HUES6 (cell line): ENCODE measurements around the gene CCDC178.
"Not testable (repeated sequence)": the region's sequence is repeated elsewhere in the genome, so short reads cannot be mapped to it uniquely, and the experiment has no call there.

Experiments used
- H3K27ac ChIP-seq: 2 replicates; pipeline ENCODE4 v1.7.0; 2013; ENCODE audit warnings: low read depth, mild to moderate bottlenecking, low read length, inconsistent platforms
- H3K27me3 ChIP-seq: 2 replicates; pipeline ENCODE4 v1.6.1; 2013; ENCODE audit warnings: low read length; ENCODE audit not compliant: control insufficient read depth, insufficient read depth
- H3K36me3 ChIP-seq: 2 replicates; pipeline ENCODE4 v1.6.1; 2013; ENCODE audit warnings: low read length; ENCODE audit not compliant: control insufficient read depth, insufficient read depth
- H3K4me1 ChIP-seq: 2 replicates; pipeline ENCODE4 v1.6.1; 2013; ENCODE audit warnings: low read length; ENCODE audit not compliant: control insufficient read depth, insufficient read depth
- H3K4me3 ChIP-seq: 2 replicates; pipeline ENCODE4 v1.5.1; 2013; ENCODE audit warnings: low read depth, low read length
- H3K9ac ChIP-seq: one replicate; pipeline ENCODE4 v1.6.1; 2013; ENCODE audit warnings: mild to moderate bottlenecking, low read length
- H3K9me3 ChIP-seq: 2 replicates; pipeline ENCODE4 v1.6.1; 2013; ENCODE audit warnings: low read depth, low read length; ENCODE audit not compliant: control insufficient read depth, insufficient read depth

CCDC178 gene

DNA sequence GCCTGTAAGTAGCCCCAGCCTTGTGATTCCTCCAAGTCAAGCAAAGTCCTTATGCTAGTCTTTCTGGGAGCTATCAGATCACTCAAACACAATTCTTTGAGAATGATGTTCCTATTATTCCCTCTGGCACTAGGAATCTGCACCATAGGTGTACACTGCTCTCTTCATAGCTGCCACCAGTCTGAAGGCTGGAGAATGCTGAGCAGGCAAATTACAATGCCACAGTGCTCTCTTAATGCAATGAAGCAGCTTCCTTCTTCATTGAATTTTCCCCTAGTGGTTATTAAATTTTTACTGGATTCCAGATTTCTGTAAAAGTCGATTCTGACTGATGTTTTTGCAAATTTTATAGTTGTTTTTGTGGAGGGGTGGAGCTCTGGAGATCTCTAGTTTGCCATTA is 84.8 kb downstream of the CCDC178 start:
- Histone ChIP-seq H3K4me3 (no peak overlapping the region), H3K9me3 (no peaks in the 10 kb centered on the region), H3K27me3 (no peaks in the 10 kb centered on the region), H3K27ac (no peak overlapping the region), H3K4me1 (peaks cover 14% of the 10 kb centered on the region), H3K36me3 (no peaks in the 10 kb centered on the region), H3K9ac (no peak overlapping the region)

- no peak overlapping the region for H3K27ac ChIP-seq
- no peaks in the 10 kb centered on the region for H3K36me3 ChIP-seq
- H3K4me1 ChIP-seq = peaks cover 14% of the 10 kb centered on the region
- H3K4me3 ChIP-seq = no peak overlapping the region
- no peaks in the 10 kb centered on the region for H3K9me3 ChIP-seq
- H3K9ac ChIP-seq = no peak overlapping the region
- H3K27me3 ChIP-seq = no peaks in the 10 kb centered on the region
Observed at GRCh38 chr18:33355263-33355662, 85.3 kb downstream of the CCDC178 start.

DNA sequence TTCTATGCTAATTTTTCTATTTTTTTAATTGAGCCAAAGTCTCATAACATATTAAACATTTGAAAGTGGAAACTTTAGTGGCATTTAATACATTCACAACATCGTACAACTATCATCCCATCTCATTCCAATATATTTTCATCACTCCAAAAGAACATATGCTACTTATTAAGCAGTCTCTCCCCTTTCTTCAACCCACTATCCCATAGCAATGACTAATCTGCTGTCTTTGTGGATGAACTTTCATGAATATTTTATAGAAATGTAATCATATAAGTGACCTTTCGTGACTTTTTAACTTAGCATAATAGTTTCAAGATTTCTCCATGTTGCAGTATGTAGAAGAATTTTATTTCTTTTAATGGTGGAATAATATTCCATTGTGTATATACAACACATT is 90.3 kb downstream of the CCDC178 start:
- no peak overlapping the region for H3K27ac ChIP-seq
- H3K27me3 ChIP-seq = no peaks in the 10 kb centered on the region
- H3K9me3 ChIP-seq = no peaks in the 10 kb centered on the region
- H3K4me1 ChIP-seq = peaks cover under 1% of the 10 kb centered on the region; the same call in 1 of the 2 replicates
- H3K36me3 ChIP-seq = no peaks in the 10 kb centered on the region
- H3K9ac ChIP-seq = no peak overlapping the region
- H3K4me3 ChIP-seq = no peak overlapping the region

- H3K36me3 ChIP-seq, H3K9ac ChIP-seq, H3K4me3 ChIP-seq, H3K4me1 ChIP-seq, H3K27me3 ChIP-seq, H3K27ac ChIP-seq: not testable (repeated sequence)
- peaks cover 32% of the 10 kb centered on the region for H3K9me3 ChIP-seq
Observed at GRCh38 chr18:33339733-33340132, 100.8 kb downstream of the CCDC178 start.

DNA sequence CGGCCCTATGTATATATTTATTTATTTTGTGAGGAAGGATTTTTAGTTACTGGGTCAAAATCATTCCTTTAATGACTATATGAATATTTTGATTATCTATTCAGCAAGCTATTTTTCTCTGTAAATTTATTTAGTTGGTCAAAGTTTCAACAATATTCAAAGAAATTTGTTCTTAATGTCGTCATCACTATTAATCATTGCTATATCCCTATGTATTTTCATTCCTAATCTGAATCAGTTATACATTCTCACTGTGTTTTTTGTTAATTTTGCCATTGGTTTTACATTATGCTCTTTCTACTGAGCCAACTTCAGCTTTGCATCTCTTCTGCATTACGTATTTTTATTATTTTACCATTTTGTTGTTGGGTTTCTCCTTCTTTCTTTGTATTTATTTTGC is 105.7 kb downstream of the CCDC178 start:
- Histone ChIP-seq H3K36me3 (no peaks in the 10 kb centered on the region), H3K4me1 (no peaks in the 10 kb centered on the region), H3K27ac (no peak overlapping the region), H3K27me3 (no peaks in the 10 kb centered on the region), H3K4me3 (no peak overlapping the region), H3K9me3 (peaks cover 10% of the 10 kb centered on the region), H3K9ac (no peak overlapping the region)

GRCh38 chr18:33330711-33331110 is 109.8 kb downstream of the CCDC178 start:
- Histone ChIP-seq H3K27me3 (no peaks in the 10 kb centered on the region), H3K9me3 (no peaks in the 10 kb centered on the region), H3K9ac (no peak overlapping the region), H3K4me1 (no peaks in the 10 kb centered on the region), H3K36me3 (no peaks in the 10 kb centered on the region), H3K27ac (no peak overlapping the region), H3K4me3 (no peak overlapping the region)

GRCh38 chr18:33326975-33327374 is 113.5 kb downstream of the CCDC178 start:
- H3K27ac ChIP-seq = no peak overlapping the region

DNA sequence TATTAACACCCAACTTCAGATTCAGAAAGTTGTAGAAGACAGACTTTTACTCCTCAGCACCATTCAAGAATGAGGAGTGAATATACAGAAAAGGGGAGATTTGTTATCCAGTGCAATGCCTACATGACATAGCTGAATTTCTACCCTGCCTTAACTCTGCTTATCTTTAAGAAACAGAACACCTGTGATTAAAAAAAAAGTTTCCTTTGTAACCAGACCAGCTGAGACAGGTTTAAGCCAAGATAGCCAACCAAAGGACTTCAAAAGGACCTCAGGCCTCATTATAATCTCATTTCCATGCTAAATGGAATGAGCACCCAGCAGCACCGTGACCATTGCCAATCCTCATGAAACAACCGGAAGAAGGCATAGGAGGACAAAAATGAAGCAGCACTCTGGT is 122.9 kb downstream of the CCDC178 start:
- H3K9me3 ChIP-seq = no peaks in the 10 kb centered on the region
- H3K36me3 ChIP-seq = no peaks in the 10 kb centered on the region
- H3K27me3 ChIP-seq = no peaks in the 10 kb centered on the region
- no peak overlapping the region for H3K9ac ChIP-seq
- no peak overlapping the region for H3K27ac ChIP-seq
- no peaks in the 10 kb centered on the region for H3K4me1 ChIP-seq
- H3K4me3 ChIP-seq = no peak overlapping the region

More at GRCh38 chr18:33326975-33327374, 113.5 kb downstream of the CCDC178 start:
- Histone ChIP-seq H3K4me1 (no peaks in the 10 kb centered on the region), H3K36me3 (no peaks in the 10 kb centered on the region), H3K9ac (no peak overlapping the region), H3K4me3 (no peak overlapping the region), H3K27me3 (no peaks in the 10 kb centered on the region), H3K9me3 (no peaks in the 10 kb centered on the region)

GRCh38 chr18:33316146-33316587 is 124.4 kb downstream of the CCDC178 start:
- no peaks in the 10 kb centered on the region for H3K36me3 ChIP-seq
- H3K27me3 ChIP-seq = no peaks in the 10 kb centered on the region

GRCh38 chr18:33307520-33307919 is 133.0 kb downstream of the CCDC178 start:
- Histone ChIP-seq H3K4me1 (no peaks in the 10 kb centered on the region), H3K27ac (no peak overlapping the region), H3K36me3 (no peaks in the 10 kb centered on the region), H3K9ac (no peak overlapping the region), H3K9me3 (peaks cover 11% of the 10 kb centered on the region), H3K4me3 (no peak overlapping the region), H3K27me3 (no peaks in the 10 kb centered on the region)

More at GRCh38 chr18:33316146-33316587, 124.4 kb downstream of the CCDC178 start:
- Histone ChIP-seq H3K27ac (no peak overlapping the region), H3K9ac (no peak overlapping the region), H3K4me1 (no peaks in the 10 kb centered on the region), H3K9me3 (no peaks in the 10 kb centered on the region), H3K4me3 (peak overlapping the region; percentile 15; the same call in 1 of the 2 replicates)

DNA sequence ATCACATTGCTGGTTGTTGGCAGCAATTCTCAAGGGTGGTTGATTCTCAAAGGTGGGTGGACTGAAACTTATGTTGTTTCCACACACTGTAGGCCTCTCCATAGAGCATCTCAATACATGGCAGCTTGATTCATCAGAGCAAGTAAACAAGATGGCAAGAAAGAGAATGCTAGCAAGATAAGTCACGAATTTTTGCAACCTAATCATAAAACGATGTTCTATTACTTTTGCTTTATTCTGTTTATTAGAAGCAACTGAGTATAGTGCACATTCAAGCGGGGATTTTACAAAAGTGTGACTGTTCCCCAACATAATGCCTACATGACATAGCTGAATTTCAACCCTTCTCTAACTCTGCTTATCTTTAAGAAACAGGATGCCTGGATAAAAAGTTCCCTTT is 136.2 kb downstream of the CCDC178 start:
- Histone ChIP-seq H3K9ac (no peak overlapping the region), H3K4me3 (no peak overlapping the region), H3K27ac (no peak overlapping the region), H3K27me3 (no peaks in the 10 kb centered on the region), H3K4me1 (peaks cover 12% of the 10 kb centered on the region), H3K9me3 (peaks cover 11% of the 10 kb centered on the region), H3K36me3 (no peaks in the 10 kb centered on the region)

GRCh38 chr18:33291539-33291938 is 149.0 kb downstream of the CCDC178 start:
- no peaks in the 10 kb centered on the region for H3K9me3 ChIP-seq
- no peak overlapping the region for H3K9ac ChIP-seq
- H3K36me3 ChIP-seq = no peaks in the 10 kb centered on the region
- no peaks in the 10 kb centered on the region for H3K4me1 ChIP-seq
- H3K27ac ChIP-seq = no peak overlapping the region
- no peak overlapping the region for H3K4me3 ChIP-seq
- H3K27me3 ChIP-seq = no peaks in the 10 kb centered on the region
